T-helper 2 cell treated with Interferon-gamma antibody and Interleukin-4, amounts not matched to agents 100 ng/mL and 5 ng/mL, for 36 hours (primary cell): Measurements from ENCODE around the gene CAT. TPM values are rescaled to one million over a fixed set of nuclear protein-coding genes. Genes with fewer than 3 reads are reported as not detected.
"Not testable (repeated sequence)": the region's sequence is repeated elsewhere in the genome, so short reads cannot be mapped to it uniquely, and the experiment has no call there.

Source experiments
- intact Hi-C: fragments of 100-400 bp; cut with micrococcal nuclease; formaldehyde crosslinking; loops from one replicate; pipeline ENCODE4 v1.15.1; 2023
- total RNA-seq: library from RNA; stranded (reverse); gene quantifications from 2 replicates; pipeline ENCODE4 v1.2.3, GENCODE V29; 2022

The CAT gene
- total RNA-seq, 1 donor from 2014 or later: 41.7 TPM

GRCh38 chr11:34424826-34425225 lies 13.9 kb upstream of the CAT start:
- intact Hi-C loops: not testable (repeated sequence)

DNA sequence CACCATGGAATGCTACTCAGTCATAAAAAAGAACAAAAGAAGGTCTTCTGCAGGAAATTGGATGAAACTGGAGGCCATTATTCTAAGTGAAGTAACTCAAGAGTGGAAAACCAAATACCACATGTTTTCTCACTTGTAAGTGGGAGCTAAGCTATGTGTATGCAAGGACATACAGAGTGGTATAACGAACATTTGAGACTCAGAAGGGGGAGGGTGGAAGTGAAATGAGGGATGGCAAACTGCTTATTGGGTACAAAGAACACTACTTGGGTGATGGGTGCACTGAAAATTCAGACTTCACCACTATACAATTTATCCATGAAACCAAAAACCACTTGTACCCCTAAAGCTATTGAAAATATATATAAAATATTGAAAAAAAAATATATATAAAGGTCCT lies 13.4 kb upstream of the CAT start:
- intact Hi-C loops: no loop called here

GRCh38 chr11:34425867-34426266 lies 12.9 kb upstream of the CAT start:
- intact Hi-C loops: no loop called here

GRCh38 chr11:34426766-34427185 lies 12.0 kb upstream of the CAT start:
- intact Hi-C loops: no loop called here

GRCh38 chr11:34427186-34427805 lies 11.4 kb upstream of the CAT start:
- intact Hi-C loops: no loop called here

DNA sequence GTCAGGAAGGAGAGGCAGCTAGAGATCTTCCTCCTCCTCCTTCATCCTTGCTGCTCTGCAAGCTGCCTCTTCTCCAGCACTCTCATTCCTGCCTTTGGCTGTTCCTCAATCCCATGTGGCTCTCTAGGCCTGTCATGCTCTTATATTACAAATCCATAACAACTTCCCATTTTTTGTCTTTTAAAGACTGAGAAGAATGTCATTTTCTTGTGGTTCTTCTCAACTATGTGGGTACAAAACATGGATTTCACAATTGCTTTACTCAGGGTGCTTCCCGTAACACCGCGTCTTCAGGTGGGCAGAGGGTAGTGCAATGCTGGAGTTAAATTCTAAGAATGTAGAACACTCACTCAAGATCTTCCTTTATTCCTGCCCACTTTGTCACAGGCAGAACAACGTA lies 6.8 kb upstream of the CAT start:
- intact Hi-C loops: loop anchor here (10.0 kb wide), 1 partner anchor 197 kb away; no protein-coding TSS in a partner anchor

- intact Hi-C loops: loop anchor here (10.0 kb wide), 1 partner anchor 198 kb away; no protein-coding TSS in a partner anchor
Measured at GRCh38 chr11:34432822-34433221, 5.9 kb upstream of the CAT start.

GRCh38 chr11:34433899-34434298 lies 4.8 kb upstream of the CAT start:
- intact Hi-C loops: loop anchor here (10.0 kb wide), 1 partner anchor 199 kb away; no protein-coding TSS in a partner anchor

DNA sequence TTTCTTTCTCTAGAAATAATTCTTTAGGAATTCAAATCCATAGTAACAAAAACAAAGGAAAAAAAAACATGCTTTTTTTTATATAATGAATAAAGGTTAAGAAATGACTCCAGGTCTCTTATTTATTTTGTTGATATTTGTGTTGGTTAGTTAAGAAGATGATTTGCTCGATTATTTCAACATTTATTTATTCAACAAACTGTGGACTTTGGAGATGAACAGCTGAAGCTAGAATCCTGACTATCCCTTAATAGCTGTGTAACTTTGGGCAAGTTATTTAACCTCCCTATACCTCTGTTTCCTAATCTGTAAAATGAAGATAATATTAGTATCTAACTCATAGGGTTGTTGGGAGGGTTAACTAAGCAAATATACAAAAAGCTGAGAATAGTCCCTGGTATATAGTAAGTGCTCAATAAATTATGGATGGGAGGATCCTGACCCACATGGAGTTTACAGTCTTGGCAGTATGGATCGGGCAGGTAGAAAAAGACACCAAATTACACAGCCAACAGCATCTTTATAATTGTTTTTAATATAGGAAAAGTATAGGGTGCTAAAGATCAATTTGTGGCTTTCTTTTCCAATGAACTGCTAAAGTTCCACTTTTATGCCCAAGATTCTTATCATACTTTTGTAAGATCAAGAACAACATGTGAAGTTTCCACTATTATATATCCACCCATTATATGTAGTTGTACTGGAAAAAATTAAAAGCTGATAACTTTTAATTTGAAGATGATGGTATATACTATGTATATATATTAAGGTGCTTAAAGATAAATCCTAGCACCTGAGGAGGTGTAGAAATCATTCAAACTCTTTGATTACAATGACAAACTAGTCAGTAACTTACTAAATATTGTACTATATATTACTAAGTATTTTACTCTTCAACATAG lies 1.3 kb upstream of the CAT start:
- intact Hi-C loops: loop anchor here (1.0 to 10.0 kb wide), 5 partner anchors 79 to 663 kb away; partner anchors contain the start of genes ABTB2, CAPRIN1 and FBXO3

DNA sequence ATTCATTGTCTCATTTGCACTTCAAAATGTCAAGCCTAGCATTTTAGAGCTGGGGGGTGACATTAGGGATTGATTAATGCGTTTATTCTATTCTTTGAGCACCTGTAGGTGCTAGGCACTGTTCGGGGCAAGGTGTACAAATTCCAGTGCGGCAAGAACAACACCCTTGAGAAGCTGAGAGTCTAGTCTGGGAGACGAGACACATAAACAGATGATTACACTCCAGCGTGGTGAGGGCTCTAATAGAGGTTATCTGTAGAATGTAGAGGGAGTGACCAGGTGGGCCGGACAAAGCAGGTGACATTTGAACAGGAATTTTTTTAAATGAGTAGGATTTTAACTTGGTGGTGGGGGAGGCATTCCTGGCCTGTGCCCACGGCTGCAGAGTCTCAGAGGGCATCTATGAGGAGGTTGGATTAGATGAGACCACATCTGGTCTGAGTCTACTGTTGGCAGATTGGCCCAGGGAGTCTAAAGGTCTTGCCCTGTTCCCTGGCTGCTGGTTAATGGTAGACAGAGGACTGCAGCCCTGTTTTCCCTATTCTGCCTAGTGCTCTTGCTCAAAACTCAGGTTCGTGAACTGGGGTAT lies 970 bp downstream of the CAT start:
- intact Hi-C loops: loop anchor here (2.0 to 10.0 kb wide), 3 partner anchors 205 to 665 kb away; partner anchors contain the start of gene FBXO3

GRCh38 chr11:34441814-34442213 lies 3.1 kb downstream of the CAT start:
- intact Hi-C loops: no loop called here

DNA sequence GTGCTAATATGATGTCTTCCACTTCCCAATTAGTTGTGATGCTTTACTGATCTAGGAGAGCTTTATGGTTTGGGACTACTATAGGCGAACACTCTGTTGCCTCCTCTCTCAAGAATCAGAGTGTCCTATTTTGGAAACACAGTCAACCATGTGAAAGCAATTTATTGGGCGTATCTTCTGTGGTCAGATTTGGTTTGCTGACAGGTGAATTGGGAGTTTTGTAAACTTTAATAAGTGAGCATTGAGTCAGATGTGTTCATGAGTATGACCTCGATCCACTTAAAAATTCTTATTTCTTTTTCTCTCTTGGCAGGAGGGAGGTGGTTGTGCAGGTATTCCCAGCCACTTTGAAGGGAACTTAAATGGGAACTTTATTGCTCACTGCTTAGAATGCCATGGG lies 4.4 kb downstream of the CAT start:
- intact Hi-C loops: no loop called here

GRCh38 chr11:34444428-34444827 lies 5.7 kb downstream of the CAT start:
- intact Hi-C loops: no loop called here

DNA sequence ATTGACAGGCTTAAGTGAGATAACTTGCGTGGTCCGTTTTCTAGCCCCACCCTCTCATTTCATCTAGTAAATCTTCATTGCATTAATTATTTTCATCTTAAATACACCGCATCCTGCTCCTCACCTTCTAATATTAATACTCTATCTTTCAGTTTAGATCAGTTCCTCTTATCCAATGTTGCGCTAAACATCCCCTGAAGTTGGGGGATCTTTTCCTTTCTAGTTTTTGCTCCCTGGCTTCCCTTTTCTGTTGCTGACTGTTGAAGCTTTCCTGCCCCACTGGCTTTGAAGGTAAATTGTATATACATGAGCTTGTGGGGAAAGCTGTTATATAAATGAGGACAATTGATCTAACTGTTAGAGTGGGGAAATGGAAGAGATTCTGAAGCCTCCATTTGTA lies 7.2 kb downstream of the CAT start:
- intact Hi-C loops: no loop called here

- intact Hi-C loops: no loop called here
Measured at GRCh38 chr11:34446386-34446785, 7.7 kb downstream of the CAT start.

GRCh38 chr11:34447044-34447443 lies 8.3 kb downstream of the CAT start:
- intact Hi-C loops: no loop called here

DNA sequence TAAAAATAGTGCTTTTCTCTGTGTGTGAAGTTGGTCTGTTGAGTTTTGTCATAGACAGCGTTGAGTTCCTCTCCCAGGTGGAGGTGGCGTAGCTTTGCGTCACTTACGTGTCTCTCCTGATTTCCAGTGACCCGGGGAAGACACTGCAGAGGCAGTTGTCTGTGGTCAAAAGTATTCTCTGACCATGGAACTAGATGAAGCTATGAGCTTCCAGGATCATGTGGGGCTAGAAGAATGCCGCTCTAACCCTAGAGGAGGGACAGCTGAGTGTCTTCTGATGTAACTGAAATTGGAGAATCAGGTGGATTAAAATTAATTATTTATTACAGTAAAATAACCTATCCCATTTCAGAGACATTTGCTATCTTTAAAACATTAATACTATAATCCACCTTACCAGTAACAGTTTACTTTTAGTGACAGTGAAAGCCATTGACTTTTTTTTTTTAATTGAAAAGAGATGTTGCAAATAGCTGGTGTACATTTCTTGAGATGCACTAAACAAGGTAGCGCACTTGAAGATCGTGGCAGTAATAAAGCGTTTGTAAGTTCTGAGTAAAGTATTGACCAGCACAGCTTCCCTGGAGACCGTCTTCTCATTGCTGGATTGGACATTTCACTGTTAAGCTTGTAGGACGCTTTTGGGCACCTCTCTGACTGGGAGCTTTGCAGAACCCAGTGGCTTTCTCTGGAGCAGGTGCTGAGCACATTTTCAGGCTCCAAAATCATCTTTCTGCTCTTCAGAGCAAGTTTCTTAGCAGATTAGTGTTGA lies 9.7 kb downstream of the CAT start:
- intact Hi-C loops: no loop called here

- intact Hi-C loops: no loop called here
Measured at GRCh38 chr11:34449013-34449412, 10.3 kb downstream of the CAT start.

DNA sequence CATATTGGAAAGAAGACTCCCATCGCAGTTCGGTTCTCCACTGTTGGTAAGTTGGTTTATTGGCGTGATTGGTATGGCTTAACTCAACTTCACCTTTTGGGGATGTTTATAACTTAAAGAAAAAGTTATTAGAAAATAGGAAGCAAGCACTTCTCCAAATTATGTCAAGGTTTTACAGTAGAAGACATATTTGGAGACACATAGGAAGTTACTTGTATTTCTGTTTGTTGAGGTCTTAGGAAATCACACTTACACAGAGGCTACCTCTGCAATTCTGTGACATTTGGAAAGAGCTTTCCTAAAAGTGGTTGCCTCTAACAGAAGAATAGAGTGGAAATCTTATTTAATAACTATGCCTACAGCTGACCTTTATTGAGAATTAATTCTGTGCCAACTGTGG lies 12.3 kb downstream of the CAT start:
- intact Hi-C loops: no loop called here

GRCh38 chr11:34454308-34455032 lies 15.7 kb downstream of the CAT start:
- intact Hi-C loops: no loop called here

DNA sequence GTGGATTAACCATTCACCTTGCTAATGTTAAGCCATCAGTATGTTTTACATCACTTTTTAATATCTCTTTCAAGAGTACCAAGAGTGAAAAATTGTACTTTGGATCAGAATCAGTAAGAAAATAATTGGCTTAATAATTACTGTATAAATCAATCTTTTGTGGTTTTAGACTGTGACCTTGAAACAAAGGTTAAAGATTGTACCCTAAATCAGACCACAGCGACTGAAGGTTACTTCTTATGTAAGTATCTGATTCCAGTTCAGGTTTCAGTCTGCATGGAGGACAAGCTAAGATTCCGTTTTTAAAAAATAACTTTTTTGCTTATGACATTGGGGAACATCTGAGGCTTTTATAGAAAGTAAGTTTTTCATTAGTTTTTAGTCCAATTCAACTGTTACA lies 18.9 kb downstream of the CAT start:
- intact Hi-C loops: no loop called here
